ENCODE results near the gene PSMD8.

DNA sequence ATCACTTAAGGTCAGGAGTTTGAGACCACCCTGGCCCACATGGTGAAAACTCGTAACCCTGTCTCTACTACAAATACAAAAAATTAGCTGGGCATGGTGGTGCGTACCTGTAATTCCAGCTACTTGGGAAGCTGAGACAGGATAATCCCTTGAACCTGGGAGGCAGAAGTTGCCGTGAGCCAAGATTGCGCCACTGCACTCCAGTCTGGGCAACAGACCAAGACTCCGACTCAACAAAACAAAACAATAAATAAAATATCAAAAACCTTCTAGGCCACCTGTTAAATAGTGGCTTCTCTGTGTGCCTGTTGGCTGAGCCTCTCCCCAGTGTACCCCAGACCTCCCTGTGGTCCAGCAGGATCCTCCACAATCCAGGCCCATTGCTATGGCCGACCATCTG is 3.3 kb upstream of the PSMD8 start:
- no peak for TF ChIP-seq EZH2 (IDR thresholded peaks at IDR 0.05; ENCODE audit: borderline replicate concordance, low read length)
- TF ChIP-seq, protein P1, sequence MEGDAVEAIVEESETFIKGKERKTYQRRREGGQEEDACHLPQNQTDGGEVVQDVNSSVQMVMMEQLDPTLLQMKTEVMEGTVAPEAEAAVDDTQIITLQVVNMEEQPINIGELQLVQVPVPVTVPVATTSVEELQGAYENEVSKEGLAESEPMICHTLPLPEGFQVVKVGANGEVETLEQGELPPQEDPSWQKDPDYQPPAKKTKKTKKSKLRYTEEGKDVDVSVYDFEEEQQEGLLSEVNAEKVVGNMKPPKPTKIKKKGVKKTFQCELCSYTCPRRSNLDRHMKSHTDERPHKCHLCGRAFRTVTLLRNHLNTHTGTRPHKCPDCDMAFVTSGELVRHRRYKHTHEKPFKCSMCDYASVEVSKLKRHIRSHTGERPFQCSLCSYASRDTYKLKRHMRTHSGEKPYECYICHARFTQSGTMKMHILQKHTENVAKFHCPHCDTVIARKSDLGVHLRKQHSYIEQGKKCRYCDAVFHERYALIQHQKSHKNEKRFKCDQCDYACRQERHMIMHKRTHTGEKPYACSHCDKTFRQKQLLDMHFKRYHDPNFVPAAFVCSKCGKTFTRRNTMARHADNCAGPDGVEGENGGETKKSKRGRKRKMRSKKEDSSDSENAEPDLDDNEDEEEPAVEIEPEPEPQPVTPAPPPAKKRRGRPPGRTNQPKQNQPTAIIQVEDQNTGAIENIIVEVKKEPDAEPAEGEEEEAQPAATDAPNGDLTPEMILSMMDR (IDR thresholded peaks at IDR 0.05; ENCODE audit: low read length) = no peak

Data from OCI-LY1 (cell line).